HL-60/S4 treated with retinoic acid at 250 ng/mL for 4 days and 3 days (cell line): ENCODE results near the gene NIF3L1.

ENCODE experiments used
- in situ Hi-C: fragments of 300-500 bp; cut with MboI; formaldehyde crosslinking; loops from 2 replicates; pipeline ENCODE4 v1.7.0; 2022; ENCODE audit warnings: low sequenced_read_pairs

NIF3L1 gene, protein sequence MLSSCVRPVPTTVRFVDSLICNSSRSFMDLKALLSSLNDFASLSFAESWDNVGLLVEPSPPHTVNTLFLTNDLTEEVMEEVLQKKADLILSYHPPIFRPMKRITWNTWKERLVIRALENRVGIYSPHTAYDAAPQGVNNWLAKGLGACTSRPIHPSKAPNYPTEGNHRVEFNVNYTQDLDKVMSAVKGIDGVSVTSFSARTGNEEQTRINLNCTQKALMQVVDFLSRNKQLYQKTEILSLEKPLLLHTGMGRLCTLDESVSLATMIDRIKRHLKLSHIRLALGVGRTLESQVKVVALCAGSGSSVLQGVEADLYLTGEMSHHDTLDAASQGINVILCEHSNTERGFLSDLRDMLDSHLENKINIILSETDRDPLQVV

DNA sequence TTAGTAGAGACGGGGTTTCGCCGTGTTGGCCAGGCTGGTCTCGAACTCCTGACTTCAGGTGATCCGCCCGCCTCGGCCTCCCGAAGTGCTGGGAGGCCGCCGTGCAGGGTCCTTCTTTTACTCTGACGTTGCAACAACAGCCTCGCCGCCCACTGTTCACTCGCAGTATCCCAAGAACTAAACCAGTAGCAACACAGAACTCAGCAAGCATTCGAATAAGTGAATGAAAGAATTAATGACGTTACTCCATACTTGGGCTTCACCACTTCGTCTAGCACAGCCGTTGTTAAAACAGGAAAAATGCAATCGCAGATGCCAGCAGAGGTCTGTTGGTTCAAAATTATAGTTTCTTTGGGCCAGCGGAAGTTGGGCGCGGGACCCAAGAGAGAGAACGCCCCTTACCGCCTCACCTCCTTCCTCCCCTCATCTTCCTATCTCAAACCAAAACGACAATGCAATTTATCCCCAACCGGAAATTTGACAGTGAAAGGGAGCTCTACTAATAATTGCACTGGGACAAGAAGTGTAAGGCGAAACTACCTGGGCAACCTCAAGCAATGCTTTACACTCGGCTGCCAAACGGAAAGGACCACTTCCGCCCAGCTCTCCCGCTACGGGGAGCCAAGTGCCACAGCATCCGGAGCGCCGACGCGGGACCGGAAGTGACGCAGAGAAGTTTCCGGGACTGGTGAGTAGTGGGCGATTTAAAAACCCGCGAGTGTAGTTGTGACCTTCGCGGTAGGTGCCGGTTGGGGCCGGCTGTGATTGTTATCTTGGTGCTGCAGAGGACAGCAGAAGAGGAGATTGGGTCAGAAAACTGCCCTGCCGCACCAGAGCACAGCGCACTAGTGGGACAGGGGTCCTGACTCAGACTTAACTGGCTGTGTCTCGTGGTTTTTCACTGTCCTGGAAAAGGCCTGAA lies at the start of gene NIF3L1, which contains the start of gene PPIL3:
Gene NIF3L1, plus strand, starts transcription at position 668 of the 922 bp plus-strand sequence. CDS start 2,573 bp downstream, outside the sequence.
Gene PPIL3, minus strand, starts transcription at position 374 of the 922 bp plus-strand sequence. CDS start 1,462 bp downstream, outside the sequence.
- in situ Hi-C loops: no loop called here

DNA sequence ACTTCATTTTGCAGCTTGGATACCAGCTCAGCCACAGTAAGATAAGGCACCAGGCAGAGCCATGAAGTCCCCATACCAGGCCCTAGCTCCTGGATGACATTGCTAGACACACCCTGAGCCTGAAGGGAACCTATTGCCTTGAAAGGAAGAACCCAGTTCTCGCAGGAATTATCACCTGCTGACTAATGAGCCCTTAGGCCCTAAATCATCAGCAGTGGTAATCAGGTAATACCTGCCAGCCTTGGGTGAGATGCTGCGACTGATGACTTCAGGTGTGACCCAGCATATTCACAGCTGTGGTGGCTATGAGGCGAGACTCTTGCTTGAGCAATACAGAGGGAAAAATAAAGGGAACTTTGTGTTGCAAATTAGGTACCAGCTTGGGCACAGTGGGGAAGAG lies 49.7 kb upstream of the NIF3L1 start:
- in situ Hi-C loops: no loop called here

DNA sequence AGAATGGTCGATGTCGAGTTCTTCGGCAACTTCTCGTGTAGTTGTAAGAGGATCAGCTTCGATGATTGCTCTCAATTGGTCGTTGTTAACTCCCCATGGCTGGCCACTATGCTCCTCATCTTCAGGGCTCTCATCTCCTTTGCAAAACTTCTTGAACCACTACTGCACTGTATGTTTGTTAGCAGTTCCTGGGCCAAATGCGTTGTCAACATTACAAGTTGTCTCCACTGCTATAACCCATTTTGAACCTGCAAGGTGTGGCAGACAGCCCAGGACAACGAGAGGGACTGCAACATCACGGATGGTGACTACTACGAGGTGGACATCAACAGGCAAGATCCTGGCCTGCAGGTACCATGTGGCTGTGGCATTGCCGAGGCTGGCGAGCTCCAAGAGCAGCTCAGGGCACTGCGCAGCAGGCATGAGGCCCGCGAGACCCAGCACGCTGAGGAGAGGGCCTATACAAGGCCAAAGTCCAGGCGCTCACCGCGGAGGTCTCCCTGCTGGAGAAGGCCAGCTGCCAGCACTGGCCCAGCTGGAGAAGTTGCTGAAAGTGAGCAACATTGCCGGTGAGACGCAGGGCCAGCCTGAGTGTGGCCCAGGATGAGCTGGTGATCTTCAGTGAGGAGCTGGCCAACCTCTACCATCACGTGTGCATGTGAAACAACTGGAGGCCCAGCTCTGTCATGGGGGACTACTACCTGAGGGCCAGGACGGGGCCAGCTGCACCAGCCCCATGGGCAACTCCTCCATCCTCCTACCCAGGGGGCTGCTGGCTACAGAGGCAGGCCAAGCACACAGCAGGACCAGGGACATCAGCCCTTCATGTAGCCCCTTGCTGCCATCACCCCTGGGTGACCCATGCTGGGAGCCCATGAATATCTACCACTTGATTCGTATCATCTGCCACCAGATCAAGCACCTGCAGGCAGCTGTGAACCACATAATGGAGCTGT lies 44.9 kb upstream of the NIF3L1 start:
- in situ Hi-C loops: no loop called here

GRCh38 chr2:200845194-200845593 lies 44.0 kb upstream of the NIF3L1 start:
- in situ Hi-C loops: no loop called here

DNA sequence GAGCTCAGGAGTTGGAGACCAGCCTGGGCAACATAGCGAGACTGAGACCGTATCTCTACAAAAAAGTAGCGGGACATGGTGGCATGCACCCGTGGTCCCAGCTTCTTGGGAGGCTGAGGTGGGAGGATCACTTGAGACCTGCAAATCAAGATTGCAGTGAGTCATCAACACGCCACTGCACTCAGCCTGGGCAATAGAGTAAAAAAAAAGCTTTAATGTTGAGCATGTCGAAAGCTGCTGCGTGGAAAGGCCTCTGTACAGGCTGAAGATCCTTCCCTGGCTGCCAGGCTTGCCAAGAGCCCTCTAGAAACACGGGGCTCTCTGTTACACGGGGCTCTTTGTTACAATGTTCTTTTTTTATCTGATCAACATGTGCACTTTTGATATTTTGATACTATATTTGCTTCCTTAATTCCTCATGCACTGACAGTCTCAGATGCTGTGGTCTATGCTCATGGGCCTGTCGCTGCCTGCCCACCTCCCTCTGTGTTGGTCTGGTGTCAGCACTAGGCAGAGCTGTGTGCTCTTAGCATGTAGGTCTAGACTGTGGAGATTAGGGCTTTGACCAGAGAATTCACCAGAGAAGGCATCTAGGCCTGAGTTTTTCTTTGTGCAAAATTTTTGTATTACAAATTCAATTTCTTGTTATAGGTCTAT lies 43.4 kb upstream of the NIF3L1 start:
- in situ Hi-C loops: no loop called here

DNA sequence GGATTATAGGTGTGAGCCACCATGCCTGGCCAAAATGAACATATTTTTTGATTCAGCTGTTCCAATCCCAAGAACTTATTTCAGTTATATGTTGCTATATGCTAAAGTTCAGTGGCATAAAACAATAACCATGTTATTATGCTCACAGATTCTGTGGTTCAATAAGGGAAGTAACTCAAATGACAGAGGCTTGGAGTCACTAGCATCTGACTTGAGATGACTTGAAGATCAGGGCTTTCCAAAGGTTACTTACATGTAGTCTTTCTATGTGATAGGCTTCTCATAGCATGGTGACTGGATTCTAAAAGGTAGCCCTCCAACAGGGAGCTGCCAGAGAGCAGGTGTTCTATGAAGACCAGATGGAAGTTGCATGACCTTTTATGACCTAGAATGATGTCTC lies 41.9 kb upstream of the NIF3L1 start:
- in situ Hi-C loops: no loop called here

DNA sequence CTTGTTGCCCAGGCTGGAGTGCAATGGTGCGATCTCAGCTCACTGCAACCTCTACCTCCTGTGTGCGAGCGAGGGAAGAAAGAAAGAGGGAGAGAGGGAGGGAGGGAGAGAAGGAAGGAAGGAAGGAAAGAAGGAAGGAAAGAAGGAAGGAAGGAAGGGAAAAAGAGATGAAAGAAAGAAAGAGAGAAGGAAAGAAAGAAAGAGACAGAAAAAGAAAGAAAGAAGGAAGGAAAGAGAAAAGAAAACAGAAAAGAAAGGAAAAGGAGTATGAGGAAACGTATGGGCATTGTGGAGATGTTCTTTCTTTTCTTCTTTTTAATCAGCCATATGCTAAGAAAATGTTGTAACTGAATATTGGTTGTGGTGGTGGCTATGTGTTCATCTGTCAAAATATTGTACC lies 41.2 kb upstream of the NIF3L1 start:
- in situ Hi-C loops: no loop called here

- in situ Hi-C loops: no loop called here
Measured at GRCh38 chr2:200850512-200851256, 38.5 kb upstream of the NIF3L1 start.

GRCh38 chr2:200851398-200852248 lies 37.5 kb upstream of the NIF3L1 start:
- in situ Hi-C loops: no loop called here

DNA sequence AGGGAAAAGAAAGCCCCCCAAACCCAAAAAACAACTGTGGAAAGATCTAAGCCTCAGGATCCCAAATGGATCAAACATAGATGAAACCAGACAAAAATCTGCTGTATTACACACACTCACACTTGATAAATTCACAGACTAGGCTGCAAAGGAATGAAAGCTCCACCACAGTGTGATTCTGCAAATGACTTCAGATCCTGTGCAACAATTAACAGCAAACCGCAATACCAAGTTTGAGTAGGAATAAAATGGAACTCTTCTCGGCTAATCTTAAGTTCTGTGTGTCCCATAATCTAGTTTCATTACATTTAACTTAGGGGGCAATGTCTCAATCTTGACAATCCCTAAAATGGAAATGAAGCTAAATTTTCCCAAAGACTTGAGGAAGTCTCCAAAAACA lies 36.6 kb upstream of the NIF3L1 start:
- in situ Hi-C loops: no loop called here

GRCh38 chr2:200856806-200857205 lies 32.4 kb upstream of the NIF3L1 start:
- in situ Hi-C loops: no loop called here

- in situ Hi-C loops: no loop called here
Measured at GRCh38 chr2:200860092-200860795, 28.9 kb upstream of the NIF3L1 start.

DNA sequence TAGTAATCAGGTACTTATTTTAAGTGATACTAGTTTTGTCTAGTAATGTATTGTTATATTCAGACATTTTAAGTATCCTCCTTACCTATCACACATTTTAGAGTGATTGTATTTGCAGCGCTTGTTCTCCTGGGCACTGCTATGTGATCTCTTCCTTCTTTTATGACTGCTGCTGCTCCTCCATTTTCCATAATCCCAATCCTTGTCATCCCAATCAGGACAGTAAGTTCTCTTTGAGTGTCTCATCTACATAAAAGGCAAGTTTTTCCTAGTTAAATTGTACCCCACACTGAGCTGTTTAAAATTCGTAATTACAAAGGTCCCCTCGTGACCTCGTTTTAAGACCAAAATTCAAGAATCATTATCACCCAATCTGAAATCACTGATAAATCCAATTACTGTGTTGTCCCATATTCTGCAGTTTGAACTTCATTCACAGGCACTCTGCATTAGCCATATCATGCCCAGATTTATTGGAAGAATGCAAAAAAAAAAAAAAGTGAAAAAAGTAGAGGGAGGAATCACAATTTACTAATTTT lies 27.5 kb upstream of the NIF3L1 start:
- in situ Hi-C loops: no loop called here

DNA sequence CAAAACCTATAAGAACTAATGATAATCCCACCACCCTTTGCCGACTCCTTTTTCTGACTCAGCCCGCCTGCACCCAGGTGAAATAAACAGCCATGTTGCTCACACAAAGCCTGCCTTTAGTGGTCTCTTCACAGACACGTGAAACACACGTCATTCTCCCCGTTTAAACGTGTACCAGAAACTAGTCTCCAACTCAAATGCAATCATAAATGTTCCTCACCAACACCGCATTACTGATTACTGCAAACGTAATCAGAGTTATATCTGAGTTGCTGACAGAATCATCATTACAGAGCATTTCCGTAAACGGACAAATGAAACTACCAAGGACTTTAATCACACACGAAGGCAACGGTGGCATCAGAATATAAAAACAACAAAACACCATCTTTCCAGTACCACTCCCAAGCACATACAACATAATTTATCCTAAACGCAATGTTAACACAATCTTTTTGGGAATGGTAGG lies 26.6 kb upstream of the NIF3L1 start:
- in situ Hi-C loops: no loop called here

- in situ Hi-C loops: no loop called here
Measured at GRCh38 chr2:200863782-200864175, 25.4 kb upstream of the NIF3L1 start.

DNA sequence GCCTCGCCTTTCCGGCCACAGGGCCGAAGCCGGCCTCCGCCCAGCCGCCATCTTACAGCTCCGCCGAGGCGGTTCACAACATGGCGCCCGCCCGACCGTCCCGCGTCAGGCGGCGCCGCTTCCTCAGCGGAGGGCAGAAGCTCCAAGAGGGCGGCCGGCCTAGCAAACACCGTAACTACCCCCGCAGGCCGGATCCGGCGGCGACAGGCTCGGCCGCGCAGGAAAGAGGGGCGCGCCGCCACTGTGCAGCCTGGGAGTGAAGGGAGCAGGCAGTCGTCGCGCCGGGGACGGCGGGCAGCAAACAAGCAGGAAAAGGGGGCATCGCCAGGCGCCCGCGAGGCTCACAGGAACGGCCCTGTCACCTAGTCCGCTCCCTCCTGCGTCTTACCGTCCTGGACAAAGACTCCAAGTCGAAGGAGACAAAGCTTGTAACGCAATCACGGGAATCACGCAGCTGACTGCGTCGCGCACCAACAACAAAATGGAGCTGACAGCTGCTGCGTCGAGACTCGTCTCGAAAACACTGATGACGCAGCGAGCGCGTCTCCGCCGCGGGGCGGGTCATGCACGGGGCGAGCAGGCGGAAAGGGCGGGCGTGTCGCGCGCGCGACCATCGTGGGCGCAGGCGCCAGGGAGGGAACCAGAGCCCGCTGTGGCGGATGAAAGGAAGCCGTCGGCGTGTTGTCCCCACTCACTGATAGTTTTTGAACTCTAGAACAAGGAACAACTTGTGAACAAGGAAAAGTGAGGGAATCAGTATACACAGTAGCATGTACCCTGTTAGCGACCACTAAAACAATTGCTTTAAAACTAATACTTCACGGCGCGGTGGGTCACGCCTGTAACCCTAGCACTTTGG lies 24.8 kb upstream of the NIF3L1 start, which contains the start of gene CLK1:
Gene CLK1, minus strand, starts transcription at position 483 of the 859 bp plus-strand sequence. CDS start 2,796 bp downstream, outside the sequence.
- in situ Hi-C loops: no loop called here
